Activated CD4-positive, alpha-beta T cell treated with anti-CD3 and anti-CD28 coated beads for 4 hours (primary cell): ENCODE measurements around the gene TSPAN18.

Experiments
- DNase-seq, 2 donors: peaks; one replicate each; pipeline ENCODE4 v3.0.0-alpha.2; 2020

The TSPAN18 gene

DNA sequence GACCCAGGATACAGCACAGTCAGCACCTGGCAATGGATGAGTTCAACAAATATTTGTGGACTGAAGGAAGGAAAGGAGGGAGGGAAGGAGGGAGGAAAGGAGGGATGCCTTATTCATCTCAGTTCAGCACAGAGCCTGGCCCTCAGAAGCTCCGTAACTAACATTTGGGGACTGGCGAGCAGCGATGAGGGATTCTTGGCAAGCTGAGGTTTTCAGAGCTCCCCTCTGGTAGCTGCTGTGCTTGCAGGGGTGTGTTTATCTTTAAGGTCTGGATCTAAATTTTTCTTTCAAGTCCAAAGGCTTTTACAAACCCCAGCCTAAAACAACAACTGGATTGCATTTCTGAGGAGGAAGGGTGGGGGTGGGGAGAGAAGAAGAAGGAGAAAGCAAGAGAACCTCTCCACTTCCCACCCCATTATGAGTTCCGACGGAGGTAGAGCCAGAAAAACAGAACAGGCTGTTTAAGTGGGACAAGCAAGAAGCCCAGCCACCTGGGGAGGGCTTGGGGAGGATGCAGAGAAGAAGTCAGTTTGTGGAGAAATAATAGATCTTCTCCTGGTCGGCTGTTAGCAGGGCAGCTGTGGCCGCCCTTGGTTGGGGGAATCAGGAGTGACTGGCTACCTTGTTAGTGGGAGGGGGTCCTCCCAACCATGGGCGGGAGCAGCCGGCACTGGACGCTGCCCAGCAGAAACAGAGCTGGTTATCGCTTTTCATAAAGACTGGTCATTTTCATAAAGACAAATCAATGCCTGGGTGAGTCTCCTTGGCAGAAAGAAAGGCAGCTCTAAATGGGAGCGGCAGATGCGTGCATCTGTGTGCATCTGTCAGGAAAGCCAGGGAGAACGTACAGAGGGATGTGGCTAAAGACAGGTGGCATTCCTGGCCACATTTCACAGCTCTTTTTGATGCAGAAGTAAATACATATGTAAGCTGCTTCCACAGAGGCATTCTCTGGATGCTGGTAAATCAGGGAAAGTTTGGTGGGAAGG lies 78.0 kb downstream of the TSPAN18 start:
- no peak for DNase-seq

- DNase-seq = no peak
These were observed 78.8 kb downstream of the TSPAN18 start for GRCh38 chr11:44805596-44805995.

DNA sequence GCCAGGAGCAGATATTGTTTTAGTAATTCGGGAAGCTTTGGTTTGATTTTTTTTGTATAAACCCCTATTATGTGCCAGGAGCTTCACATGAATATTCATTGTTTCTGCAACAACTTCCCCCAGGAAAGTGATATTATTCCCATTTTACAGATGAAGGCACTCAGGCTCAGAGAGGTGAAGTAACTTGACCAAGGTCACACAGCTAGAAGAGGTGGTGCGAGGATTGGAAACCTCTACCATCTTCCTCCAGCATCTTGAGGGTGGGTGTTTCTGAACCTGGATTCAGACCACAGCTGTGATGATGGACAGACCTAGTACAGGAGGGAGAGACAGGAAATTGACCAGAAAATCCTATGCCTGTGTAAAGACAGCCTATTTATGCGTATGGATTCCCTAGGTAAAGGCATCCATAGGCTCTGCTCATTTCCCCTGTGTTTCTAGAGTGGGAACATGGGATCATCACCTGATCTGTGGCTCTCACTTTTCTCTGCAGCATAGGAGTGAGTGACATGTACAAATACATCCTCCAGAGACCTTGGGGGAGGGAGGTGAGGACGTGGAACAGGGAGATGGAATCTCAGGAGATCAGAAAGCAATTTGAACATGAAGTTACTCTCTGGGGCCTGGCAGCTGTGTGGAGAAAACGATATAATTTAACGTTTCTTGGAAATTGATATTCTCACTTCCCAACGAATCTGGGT lies 81.4 kb downstream of the TSPAN18 start:
- no peak for DNase-seq

GRCh38 chr11:44809283-44809682 lies 82.5 kb downstream of the TSPAN18 start:
- no peak for DNase-seq

GRCh38 chr11:44811841-44812448 lies 85.2 kb downstream of the TSPAN18 start:
- no peak for DNase-seq

DNA sequence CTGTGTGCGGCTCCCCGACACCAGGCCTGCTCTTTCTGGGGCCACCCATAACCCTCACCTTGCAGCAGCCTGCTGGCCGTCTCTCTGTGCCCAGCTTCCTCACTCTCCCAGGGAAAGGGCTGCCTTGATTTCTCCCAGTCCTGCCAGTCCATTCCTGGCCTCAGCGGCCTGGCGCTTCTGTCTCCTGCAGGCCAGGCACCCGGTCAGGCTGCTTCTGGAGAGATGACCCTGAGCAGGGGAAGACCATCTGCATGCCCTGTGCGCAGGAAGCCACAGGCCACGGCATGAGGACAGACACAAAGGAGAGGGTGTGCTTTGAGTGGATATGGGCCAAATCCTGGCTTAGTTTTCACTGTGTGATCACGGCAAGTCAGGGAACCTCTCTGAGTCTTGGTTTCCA lies 86.2 kb downstream of the TSPAN18 start:
- no peak for DNase-seq

GRCh38 chr11:44813401-44813800 lies 86.6 kb downstream of the TSPAN18 start:
- no peak for DNase-seq

DNA sequence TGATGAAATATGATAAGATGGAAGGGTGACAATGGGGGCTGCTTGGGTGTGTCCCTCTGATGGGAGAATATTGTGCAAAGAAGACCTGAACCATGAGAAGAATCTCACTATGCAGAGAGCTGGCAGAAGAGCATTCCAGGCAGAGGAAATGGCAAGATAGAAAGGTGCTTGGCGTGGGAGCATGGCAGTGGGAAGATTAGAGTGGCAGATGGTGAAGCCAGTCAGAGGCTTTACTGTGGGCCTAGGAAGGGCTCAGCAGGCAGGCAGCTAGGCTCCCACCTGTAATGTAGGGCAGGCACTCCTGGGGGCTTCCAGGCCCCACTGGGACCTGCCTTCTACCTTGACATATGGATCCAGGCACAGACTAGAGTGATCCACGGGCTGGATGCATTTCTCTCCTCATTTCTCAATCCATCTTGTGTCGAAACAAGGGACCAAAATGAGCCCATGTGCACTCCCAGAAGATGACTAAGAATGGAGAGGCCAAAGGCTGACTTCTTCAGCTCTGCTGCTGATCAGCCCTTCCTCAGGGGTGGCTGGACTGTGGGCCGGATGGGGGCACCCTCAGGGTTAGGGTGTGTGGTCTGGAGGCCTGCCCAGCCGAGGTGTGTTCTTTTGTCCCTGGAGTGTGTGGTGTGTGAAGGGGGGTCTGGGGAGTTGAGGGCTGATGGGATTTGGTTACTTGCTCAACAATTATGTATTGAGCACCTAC lies 88.3 kb downstream of the TSPAN18 start:
- DNase-seq = no peak

DNA sequence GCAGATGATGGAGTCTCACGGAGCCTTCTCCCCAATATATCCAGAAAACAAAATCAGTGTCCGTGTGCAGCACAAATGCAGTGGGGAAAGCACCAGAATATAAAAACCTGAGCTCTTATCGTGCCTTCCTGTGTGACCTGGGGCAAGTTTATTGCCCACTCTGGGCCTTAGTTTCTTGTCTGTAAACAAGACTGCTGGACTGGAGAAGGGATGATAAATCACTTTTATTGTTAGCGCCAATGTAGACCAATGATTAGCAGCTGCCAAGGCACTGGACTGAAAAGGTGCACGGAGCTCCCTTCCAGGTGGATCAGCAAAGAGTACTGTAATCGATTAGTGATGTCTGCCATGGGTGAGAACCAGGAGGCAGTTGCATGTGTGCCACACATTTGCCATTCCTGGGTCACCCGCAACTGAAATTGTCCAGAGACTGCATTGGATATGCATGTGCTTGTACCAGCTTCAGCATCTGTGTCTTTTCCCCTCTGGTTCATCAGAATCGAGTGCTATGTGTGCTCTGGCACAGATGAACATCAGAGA lies 89.2 kb downstream of the TSPAN18 start:
- DNase-seq = no peak

DNA sequence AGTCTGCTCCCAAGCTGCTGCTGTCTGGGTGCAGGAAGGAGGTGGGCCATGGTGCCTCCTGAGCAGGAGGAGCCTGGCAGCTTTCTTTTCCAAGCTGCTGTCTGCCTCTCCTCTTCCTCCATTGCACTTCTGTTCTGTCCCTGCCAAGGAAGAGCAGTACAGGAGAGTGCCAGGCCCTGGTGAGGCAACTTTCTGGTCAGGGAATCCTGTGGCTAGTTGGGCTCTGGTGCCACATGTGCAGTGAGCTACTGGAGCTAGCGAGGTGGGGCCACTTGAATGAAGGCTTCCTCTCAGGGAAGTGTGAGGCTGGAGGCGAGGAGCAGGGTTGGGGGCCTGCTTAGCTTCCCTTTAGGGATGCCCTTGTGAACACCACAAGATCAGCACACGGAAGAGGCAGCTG lies 90.0 kb downstream of the TSPAN18 start:
- DNase-seq = no peak

GRCh38 chr11:44817207-44817949 lies 90.6 kb downstream of the TSPAN18 start:
- no peak for DNase-seq

DNA sequence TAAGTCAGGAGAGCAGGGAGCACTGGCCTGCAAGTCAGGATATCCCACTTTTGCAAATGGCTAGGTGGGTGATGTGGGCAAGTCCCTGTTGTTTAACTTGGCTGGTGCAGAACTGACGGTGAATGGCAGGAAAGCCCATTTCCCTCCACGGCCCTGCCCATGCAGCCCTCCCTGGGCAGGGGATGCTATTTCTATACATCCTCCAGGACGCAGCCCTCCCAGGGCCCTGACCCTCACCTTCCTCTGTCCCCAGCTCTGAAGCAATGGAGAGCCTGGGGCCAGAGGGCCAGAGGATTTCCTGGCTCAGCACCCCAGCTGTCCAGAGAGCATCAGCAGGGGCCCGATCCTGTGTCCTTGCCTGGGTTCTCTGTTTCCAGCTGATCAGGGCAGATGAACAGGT lies 91.3 kb downstream of the TSPAN18 start:
- DNase-seq = no peak

GRCh38 chr11:44819346-44819745 lies 92.6 kb downstream of the TSPAN18 start:
- no peak for DNase-seq

- no peak for DNase-seq
These were observed 95.6 kb downstream of the TSPAN18 start for GRCh38 chr11:44822369-44822768.

GRCh38 chr11:44823006-44823405 lies 96.2 kb downstream of the TSPAN18 start:
- DNase-seq = no peak

DNA sequence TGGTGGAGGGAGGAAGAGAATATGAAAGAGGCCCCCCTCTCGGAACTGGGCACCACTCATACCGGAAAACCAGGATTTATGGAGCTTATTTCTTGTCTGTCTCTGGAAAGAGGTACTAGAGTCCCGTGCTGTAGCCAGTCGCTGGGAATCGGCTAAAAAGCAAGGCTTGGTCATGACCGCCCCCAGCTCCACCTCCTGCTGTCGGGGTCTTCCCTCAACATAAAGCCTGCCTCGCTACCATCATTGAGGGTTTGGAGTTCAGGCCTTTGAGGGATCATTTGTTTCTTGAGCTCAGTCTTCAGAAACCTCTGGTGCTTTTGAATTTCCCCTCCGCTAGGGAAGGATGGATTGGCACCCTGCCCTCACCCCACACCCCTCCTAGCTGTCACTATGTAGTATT lies 97.1 kb downstream of the TSPAN18 start:
- no peak for DNase-seq

DNA sequence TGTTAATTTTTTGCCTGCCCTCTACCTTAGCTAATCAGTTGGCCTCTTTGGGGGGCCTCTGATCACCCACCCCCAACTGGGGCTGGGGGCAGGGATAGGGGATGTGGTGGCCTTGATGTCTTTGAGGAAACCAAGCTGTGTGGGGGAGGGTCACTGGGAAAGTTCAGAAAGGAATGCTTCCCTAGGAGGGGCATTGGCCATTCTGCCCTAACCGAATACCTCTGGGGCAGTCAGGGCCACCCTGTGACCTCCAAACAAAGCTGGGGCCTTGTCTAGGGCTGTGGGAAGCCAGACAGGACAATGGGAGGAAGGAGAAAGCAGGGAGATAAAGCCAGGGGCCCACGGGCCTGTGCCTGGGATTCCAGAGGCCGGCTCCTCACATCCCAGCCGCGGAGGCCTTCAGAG lies 97.5 kb downstream of the TSPAN18 start:
- DNase-seq = no peak

DNA sequence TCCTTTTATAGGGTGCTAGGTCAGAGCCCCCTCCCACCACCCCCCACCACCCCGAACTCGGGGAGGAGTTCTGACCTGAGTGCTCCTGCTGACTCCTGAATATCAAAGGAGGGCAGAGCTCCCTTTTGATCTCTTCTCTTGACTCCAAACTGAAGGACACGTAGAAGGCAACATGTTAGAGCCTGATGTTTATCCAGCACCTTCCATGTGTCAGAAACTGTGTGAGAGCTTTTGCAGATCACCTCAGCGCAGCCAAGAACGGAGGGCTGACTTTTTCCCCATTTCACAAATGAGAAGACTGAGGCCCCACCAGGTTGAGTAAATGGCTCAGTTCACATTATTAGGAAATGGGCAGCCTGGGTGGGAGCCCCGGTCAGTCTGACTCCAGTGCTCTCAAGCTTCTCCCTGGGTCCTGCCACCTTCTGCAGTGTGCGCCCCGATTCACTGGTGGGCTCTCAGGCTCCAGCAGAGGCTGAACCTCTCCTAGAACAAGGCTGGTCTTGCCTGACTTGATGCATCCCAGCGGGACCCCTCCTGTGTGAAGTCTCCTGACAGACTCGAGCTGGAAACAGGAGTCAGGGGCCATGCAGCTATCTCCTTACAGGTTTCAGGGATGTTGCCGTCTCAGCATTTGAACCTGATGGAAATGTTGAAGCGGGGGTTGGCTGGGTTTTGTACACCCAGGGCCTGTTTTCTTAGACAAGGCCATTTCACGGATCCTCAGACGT lies 98.5 kb downstream of the TSPAN18 start:
- DNase-seq = no peak

DNA sequence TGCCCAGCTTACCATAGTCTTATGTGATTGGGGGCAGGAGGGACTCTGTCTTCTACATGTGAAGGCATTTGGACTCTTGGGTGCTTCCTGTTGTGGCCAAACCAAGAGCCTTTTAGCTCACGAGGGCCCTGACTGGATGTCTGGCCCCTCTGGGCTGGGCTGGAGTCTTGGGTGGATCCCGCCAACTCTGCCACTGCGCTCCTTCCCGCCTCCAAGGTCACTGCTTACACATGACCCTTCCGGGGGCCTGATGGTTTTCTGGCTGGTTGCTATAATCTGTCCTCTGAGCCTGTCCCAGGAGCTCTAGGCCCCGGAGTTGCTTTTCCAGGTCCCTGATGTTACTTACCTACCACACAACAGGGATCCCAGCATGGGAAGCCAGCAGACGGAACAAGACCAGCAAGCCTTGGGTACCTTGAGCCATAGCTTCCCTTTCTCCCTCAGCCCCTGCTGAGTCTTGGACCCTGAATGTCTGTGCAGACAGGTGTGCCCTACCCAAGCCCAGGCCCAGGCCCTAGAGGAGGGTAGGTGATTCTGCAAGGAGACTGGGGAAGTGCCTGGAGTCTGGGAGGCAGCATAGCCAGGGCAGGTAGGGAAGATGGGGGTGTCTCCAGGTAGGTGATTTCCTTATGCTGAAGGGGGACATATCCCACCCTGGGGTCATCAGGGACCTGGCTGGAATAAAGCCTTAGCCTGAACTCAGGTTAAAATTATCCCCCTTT lies 100.3 kb downstream of the TSPAN18 start:
- no peak for DNase-seq

- no peak for DNase-seq
These were observed 101.5 kb downstream of the TSPAN18 start for GRCh38 chr11:44828296-44828695.

DNA sequence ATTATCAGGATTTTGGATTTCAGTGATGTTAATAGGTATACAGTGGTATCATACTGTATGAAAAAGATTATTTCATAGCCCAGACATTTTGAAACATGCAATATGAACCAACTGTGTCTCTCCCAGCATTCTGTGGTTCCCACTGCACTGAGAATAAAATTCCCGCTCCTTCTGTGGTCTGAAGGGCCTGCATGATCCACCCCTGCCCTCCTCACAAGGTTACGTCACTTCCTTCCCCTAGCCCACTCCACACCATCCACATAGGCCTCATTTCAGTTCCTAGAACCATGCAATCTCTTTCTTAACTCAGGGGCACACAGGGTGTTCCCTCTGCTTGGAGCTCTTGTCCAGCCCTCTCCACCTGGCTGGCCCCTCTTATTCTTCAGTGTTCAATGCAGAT lies 103.1 kb downstream of the TSPAN18 start:
- DNase-seq = no peak
